ENCODE data around the gene KLRC3.
"Not testable (repeated sequence)": the region's sequence is repeated elsewhere in the genome, so short reads cannot be mapped to it uniquely, and the experiment has no call there.

GRCh38 chr12:10371893-10372535, 48.4 kb downstream of the KLRC3 start:
- not testable (repeated sequence) for TF ChIP-seq CTCF (IDR thresholded peaks at IDR 0.05); ZFX (IDR thresholded peaks at IDR 0.05; ENCODE audit: borderline replicate concordance)

All from 22Rv1 (cell line).